ENCODE data around the gene SYNGR3.
"Not testable (repeated sequence)": the region's sequence is repeated elsewhere in the genome, so short reads cannot be mapped to it uniquely, and the experiment has no call there.

The SYNGR3 gene

GRCh38 chr16:1960665-1961630, 28.8 kb upstream of the SYNGR3 start:
- DNase-seq, result no peak

GRCh38 chr16:1961651-1962067, 28.1 kb upstream of the SYNGR3 start:
- no peak for DNase-seq

DNA sequence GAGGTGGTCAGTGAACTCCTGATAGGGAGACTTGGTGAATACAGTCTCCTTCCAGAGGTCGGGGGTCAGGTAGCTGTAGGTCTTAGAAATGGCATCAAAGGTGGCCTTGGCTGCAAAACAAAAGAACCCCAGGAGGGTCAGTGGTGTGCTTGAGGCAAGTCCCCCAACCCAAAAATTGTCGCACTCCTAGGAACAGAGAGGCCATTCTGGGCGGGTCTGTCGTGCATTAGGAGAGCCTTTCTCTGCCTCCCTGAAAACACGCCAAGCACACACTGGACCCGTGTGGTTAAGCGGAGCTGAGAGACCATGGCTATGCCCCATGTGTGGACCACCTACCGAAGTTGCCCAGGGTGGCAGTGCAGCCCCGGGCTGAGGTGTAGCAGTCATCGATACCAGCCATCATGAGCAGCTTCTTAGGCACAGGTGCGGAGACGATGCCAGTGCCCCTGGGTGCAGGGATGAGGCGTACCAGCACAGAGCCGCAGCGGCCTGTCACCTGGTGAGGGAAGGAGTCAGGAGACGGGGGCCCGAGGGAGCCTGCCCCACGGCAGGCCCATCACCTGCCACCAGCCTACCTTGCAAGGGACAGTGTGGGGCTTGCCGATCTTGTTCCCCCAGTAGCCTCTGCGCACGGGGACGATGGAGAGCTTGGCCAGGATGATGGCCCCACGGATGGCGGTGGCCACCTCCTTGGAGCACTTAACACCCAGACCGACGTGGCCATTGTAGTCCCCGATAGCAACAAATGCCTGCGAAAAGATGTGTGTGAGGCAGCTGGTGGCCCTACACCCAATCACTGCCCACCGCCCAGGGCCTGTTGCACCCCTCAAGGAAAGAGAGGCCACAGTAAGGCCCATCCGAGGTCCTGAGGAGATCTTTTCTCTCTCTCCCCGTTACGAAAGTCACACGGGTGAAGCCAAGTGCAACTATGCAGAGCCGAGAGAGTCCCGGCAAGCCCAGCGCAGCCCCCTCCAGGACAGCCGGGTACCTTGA, 27.3 kb upstream of the SYNGR3 start:
- not testable (repeated sequence) for DNase-seq

DNA sequence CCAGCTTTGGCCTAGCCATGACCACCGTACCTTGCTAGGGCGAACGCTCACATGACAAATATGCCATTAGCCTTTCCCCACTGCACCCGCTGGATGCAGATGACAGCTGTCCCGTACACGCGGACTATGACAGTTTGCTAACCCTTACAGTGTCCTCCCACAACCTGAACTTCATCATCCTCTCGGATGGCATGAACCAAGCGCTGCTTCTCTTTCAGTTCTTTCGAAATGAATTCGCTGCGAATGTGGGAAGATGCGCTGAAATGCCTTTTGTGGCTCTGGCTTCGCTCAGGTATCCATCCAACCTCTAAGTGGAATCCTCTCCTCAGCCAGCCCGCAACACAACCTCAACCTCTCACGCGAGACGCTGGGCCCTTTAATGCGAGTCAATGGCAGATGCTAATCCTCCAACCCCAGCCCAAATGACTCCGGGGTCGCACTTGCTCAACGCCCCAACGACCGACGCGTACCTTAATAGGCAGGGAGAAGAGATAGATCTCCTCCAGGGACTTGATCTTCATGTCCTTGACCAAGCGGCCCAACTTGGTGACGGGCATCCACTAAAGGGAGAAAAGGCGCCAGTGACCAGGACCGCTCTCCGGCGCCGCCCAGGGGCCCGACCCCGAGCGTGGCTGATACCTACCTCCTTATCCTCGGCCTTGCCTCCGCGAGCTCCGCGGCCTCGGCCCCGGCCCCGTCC, 25.8 kb upstream of the SYNGR3 start:
- no peak for DNase-seq

DNA sequence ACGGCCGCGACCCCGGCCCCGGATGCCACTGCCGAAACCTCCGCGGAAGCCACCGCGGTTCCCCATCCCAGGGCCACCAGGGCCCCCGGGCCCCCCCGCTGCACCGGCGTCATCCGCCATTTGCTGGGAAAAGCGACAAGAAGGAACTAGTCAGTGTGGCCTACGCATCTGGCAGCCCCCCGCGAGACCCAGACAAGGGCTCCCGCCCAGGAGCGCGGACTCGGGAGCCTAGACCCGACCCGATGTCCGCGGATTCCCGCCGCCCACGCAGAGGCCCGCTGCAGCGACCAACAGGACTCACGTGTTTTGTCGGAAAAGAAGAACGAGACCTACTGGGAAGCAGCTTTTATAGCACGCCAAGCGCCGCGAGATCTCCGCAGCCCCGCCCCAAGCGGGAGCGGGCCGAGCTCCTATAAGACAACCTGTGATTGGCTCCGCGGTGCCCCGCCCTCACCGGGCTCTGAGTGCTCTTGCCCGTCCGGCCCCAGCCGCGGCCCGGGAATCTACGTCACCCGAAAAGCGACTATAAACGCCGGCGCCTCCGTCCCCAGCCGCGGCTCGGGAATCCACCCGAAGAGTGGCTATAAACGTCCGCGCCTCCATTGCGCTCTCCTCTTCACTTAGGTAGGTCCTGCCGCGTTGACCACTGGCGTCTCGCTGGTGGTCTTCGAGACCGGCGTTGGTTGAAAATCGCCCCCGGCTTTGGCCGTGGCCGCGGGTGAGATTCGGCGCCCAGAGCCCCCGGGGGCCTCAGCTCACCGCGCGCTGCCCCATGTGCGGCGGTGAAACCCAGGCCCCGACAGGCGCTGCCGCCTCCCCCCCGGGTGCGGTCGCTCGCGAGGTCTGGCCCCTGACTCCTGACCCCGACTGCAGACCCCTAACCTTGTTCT, 25.0 kb upstream of the SYNGR3 start, which contains the start of gene RPS2:
TSS of gene RPS2 (minus strand) at position 321 of the 890 bp plus-strand sequence. CDS start at position 120, 201 bp downstream.
- peak; percentile 97 for DNase-seq

- no peak for DNase-seq
These were observed 24.3 kb upstream of the SYNGR3 start for GRCh38 chr16:1965396-1966001.

DNA sequence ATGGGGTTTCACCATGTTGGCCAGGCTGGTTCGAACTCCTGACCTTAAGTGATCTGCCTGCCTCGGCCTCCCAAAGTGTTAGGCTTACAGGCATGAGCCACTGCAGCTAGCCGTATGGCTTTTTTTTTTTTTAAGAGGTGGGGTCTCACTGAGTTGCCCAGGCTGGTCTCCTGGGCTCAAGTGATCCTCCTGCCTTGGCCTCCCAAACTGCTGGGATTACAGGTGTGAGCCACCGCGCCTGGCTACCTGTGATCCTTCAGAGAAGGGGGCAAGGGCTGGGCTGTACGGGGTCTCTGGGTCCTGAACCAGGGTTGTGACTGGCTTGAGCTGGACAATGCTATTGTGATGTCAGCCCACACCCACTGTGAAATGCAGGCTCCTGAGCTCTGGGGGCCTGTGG, 23.3 kb upstream of the SYNGR3 start, which contains the start of gene RNF151:
TSS of gene RNF151 (plus strand) at position 397 of the 400 bp plus-strand sequence. CDS start 26 bp downstream, outside the sequence.
- no peak for DNase-seq

- no peak for DNase-seq
These were observed 21.4 kb upstream of the SYNGR3 start for GRCh38 chr16:1968146-1968953.

DNA sequence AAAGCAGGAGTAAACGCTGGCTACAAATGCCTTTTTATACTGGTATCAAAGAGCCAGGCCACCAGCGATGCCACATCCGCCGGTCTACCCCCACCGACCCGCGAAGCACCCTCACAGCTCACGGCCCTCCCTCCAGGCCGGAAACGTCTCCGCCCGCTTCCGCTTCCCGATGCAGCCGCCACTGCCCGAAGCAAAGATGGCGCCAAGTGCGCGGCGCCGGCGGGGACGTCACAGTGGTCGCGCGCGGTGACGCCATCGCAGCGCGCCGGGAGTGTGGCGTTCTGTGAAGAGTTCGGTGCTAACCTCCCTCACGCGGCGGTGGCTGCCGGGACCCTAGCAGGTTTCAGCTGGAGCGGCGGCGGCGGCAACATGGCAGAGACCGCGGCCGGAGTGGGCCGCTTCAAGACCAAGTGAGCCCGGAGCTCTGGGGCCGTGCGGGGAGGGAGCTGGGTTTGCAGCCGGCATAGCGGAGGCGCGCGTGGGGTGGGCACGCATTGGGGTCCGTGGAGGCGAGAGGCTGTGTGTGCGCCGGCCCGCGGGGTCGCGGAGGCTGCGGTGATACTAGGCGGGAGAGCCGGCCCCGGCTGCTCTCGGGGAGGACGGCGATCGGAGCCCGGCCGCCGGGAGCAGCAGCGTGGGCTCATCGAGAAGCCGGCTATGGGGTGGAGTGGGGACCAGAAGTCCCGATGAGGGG, 17.8 kb upstream of the SYNGR3 start, which contains the start of gene TBL3:
TSS of gene TBL3 (plus strand) at position 258 of the 694 bp plus-strand sequence. CDS start at position 370, 112 bp downstream.
- peak; percentile 92 for DNase-seq

DNA sequence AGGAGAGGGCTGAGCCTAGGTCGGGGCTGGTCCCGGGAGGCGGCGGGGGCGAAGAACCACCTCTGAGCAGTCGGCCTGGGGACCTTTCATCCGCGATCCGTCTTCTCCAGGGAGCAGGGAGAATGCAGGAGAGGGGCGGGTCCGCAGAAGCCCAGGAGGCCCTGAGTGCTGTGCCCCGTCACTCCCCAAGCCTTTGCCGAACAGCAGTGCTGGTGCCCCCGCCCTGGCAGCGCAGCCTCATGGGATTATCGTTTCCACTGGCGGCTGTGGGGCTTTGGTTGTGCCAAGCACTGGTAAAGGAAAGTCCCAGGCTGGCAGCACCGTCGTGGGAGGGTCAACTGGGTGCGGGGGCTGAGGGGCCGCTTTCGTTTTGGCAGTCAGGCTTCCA, 17.3 kb upstream of the SYNGR3 start:
- no peak for DNase-seq

DNA sequence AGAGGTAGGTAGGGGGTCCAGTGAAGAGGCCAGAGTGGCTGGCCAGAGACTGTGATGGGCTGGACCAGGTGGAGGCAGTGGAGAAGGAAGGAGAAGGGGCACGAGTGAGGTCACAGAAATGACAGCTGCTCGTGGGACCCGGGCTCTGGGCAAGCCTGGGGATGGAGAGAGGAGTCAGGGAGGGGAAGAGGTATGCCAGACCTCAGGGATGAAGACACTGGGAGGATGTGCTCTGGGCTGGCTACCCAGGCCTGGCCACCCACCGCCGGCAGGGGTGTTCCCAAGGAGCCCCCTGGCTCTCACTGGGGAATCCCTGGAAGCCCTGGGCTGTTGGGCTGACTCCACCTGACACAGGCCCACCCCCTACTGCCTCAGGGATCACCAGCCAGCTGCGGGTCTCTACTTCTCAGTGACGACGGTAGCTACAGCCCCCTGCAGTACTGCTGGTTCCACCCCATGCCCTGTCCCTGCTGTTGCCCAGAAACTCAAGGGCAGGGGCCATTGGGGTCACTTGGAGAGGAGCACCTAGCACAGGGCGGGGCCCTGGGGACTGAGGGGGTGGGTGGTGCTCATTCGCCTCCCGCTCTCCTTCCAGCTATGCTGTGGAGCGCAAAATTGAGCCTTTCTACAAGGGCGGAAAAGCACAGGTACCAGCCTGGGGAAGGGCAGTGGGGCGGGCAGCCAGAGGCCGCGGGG, 16.2 kb upstream of the SYNGR3 start:
- DNase-seq, result no peak

DNA sequence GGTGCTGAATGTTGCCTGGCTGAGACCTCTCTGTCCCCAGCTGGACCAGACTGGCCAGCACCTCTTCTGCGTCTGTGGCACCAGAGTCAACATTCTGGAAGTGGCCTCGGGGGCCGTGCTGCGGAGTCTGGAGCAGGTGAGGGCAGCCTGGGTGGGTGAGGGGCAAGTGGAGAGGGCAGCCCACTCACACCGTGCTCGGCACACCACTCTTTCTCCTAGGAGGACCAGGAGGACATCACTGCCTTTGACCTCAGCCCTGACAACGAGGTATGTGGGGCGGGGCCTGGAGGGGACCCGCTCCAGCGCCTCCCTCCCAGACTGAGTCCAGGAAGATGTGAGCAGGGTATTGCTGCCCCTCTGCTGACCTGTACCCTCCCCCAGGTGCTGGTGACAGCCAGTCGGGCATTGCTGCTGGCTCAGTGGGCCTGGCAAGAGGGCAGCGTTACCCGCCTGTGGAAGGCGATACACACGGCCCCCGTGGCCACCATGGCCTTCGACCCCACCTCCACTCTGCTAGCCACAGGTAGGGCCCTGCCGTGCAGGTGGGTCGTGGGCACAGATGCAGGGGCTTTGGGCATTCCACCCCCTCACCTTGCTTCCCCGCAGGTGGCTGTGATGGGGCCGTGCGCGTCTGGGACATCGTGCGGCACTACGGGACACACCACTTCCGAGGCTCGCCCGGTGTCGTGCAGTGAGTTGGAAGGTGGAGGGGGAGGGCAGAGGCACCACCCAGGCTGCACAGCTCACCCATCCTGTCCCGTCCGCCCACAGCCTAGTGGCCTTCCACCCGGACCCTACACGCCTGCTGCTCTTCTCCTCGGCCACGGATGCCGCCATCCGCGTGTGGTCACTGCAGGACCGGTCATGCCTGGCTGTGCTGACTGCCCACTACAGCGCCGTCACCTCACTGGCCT, 15.4 kb upstream of the SYNGR3 start:
- no peak for DNase-seq

- no peak for DNase-seq
These were observed 14.1 kb upstream of the SYNGR3 start for GRCh38 chr16:1975432-1976215.

GRCh38 chr16:1976216-1976520, 13.6 kb upstream of the SYNGR3 start:
- DNase-seq, result no peak

GRCh38 chr16:1976951-1977874, 12.6 kb upstream of the SYNGR3 start:
- DNase-seq, result no peak

GRCh38 chr16:1977875-1978268, 11.9 kb upstream of the SYNGR3 start:
- no peak for DNase-seq

Data from NCI-H2029 (cell line).